T-cell (primary cell): ENCODE measurements around the gene MZF1. TPM values are rescaled to one million over a fixed set of nuclear protein-coding genes. Genes with fewer than 3 reads are reported as not detected.

ENCODE experiments used
- ATAC-seq, 4 experiments: fragments of 200-7000 bp in 3 of 4; fragments of 150-1000 bp in 1 of 4; cut with Tn5 transposase; replicated peaks in 1 of 4; 1 replicate in 3 of 4; 2 replicates in 1 of 4; pipeline ENCODE4 v1.10.0; 2021; ENCODE audit warnings: moderate library complexity in 3 of 4, mild to moderate bottlenecking in 2 of 4, moderate number of reproducible peaks in 1 of 4
- CTCF ChIA-PET, 2 donors: fragments of 300-600 bp; sonication (Branson Sonifier 250); formaldehyde crosslinking; loops; one replicate each; lab custom pipeline; 2022; ENCODE audit warnings: antibody characterized with exemption in 2 of 2; lab: Charles Lee
- POLR2A ChIA-PET, 2 donors: fragments of 300-600 bp; sonication (Branson Sonifier 250); formaldehyde crosslinking; loops; one replicate each; lab custom pipeline; 2022; ENCODE audit warnings: antibody characterized with exemption in 2 of 2; lab: Charles Lee
- DNase-seq, 35 experiments: peaks; one replicate each; pipeline versions ENCODE4 v3.0.0 to v3.0.0-alpha.2; 2013 to 2023
- H3K27ac ChIP-seq: one replicate; pipeline ENCODE4 v1.5.1; 2013; ENCODE audit warnings: low read length
- H3K27me3 ChIP-seq, 2 experiments: replicated peaks in 1 of 2; 1 replicate in 1 of 2; 2 replicates in 1 of 2; pipeline versions ENCODE4 v1.6.1 to v1.7.0; 2013; ENCODE audit warnings: low read length in 1 of 2, mixed read lengths in 1 of 2; ENCODE audit not compliant: control insufficient read depth in 2 of 2, insufficient read depth in 2 of 2; ENCODE audit errors: extremely low read depth in 1 of 2
- H3K36me3 ChIP-seq, 2 donors: 1 replicate in 1 of 2; 2 replicates in 1 of 2; pipeline versions ENCODE4 v1.6.1 to v1.7.0; 2013; ENCODE audit warnings: low read length in 1 of 2; ENCODE audit not compliant: control insufficient read depth in 2 of 2, insufficient read depth in 1 of 2; ENCODE audit errors: extremely low read depth in 1 of 2
- H3K4me1 ChIP-seq, 2 experiments: 1 replicate in 1 of 2; 2 replicates in 1 of 2; pipeline versions ENCODE4 v1.6.1 to v1.7.0; 2013; ENCODE audit warnings: low read length in 2 of 2, mixed read lengths in 1 of 2; ENCODE audit not compliant: insufficient read depth in 2 of 2, control insufficient read depth in 1 of 2; ENCODE audit errors: extremely low read depth in 1 of 2
- H3K4me3 ChIP-seq, 2 donors: 1 replicate in 1 of 2; 2 replicates in 1 of 2; pipeline versions ENCODE4 v1.5.1 to v1.7.0; 2013; ENCODE audit warnings: mild to moderate bottlenecking in 2 of 2, low read length in 1 of 2, moderate library complexity in 1 of 2; ENCODE audit not compliant: control insufficient read depth in 1 of 2; ENCODE audit errors: extremely low read depth in 1 of 2
- H3K9me3 ChIP-seq: 2 replicates; pipeline ENCODE4 v1.7.0; 2013
- H3K27ac Mint-ChIP-seq, 2 donors: one replicate each; pipeline ENCODE4 v1.8.0; 2020 to 2021; ENCODE audit warnings: mild to moderate bottlenecking in 2 of 2, mixed read lengths in 2 of 2
- H3K27me3 Mint-ChIP-seq, 2 donors: one replicate each; pipeline ENCODE4 v1.8.0; 2021 to 2022; ENCODE audit warnings: mixed read lengths in 2 of 2
- H3K36me3 Mint-ChIP-seq: one replicate; pipeline ENCODE4 v1.8.0; 2021; ENCODE audit warnings: mixed read lengths
- H3K4me1 Mint-ChIP-seq, 3 donors: one replicate each; pipeline ENCODE4 v1.8.0; 2020 to 2022; ENCODE audit warnings: mixed read lengths in 3 of 3, mild to moderate bottlenecking in 1 of 3
- H3K4me3 Mint-ChIP-seq, 3 donors: one replicate each; pipeline ENCODE4 v1.8.0; 2020 to 2022; ENCODE audit warnings: mild to moderate bottlenecking in 3 of 3, mixed read lengths in 3 of 3, moderate library complexity in 3 of 3
- H3K9me3 Mint-ChIP-seq, 3 donors: one replicate each; pipeline ENCODE4 v1.8.0; 2020 to 2022; ENCODE audit warnings: mixed read lengths in 3 of 3
- WGBS: methylation state at CpG from one replicate; pipeline ENCODE4 v1.1.5; 2013; ENCODE audit warnings: missing lambda C conversion rate; ENCODE audit not compliant: insufficient coverage; 5-methylcytosine and 5-hydroxymethylcytosine counted together
- total RNA-seq, 35 experiments: library from RNA in 6 of 35; stranded (reverse) in 6 of 35; fragments of 120-200 nt in 1 of 35; gene quantifications; one replicate each; pipeline versions ENCODE4 v1.2.1 to v1.2.4 and lab custom pipeline; 2013 to 2026

Gene MZF1
- total RNA-seq, 5 donors from 2014 or later (not counting 1 experiment from before 2014, with no cell fraction given) = 37.0 to 59.3 (median 47.2) TPM

DNA sequence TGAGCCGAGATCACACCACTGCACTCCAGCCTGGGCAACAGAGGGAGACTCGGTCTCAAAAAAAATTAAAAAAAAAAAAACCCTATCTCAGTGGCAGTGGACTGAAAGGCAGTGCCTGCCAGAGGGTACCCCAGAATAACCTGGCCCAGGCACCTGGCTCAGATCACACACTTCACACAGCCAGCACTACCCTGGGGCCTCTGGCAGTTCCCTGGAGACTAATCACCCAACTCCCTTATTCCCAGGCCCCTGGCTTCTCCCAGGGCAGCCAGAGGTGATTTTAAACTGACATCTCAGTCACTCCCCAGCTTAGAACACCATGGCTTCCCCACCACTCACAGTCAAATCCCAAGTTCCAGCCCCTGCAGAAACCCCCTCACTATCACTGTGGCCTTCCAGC lies 57.9 kb downstream of the MZF1 start:
- H3K27me3 Mint-ChIP-seq = no peaks in the 10 kb centered on the region
- ATAC-seq = no peak
- peaks cover 36 to 53% (median 47%) of the 10 kb centered on the region in 3 donors for H3K4me1 Mint-ChIP-seq
- ChIA-PET POLR2A (no interaction called here), CTCF (no interaction called here)
- peaks cover 8% of the 10 kb centered on the region for H3K36me3 Mint-ChIP-seq
- WGBS = 83% methylated on average over 1 of the region's 2 CpGs
- no peak for DNase-seq
- H3K36me3 ChIP-seq = peaks cover 0 to 16% of the 10 kb centered on the region in 2 donors
- no peak overlapping the region for H3K4me3 ChIP-seq
- H3K9me3 Mint-ChIP-seq = peaks cover 0 to under 1% (median 0%) of the 10 kb centered on the region in 3 donors
- H3K27ac Mint-ChIP-seq = peak overlapping the region; percentile 55 to 66
- peaks cover 17 to 55% of the 10 kb centered on the region in 2 experiments for H3K4me1 ChIP-seq
- no peaks in the 10 kb centered on the region for H3K27me3 ChIP-seq
- H3K27ac ChIP-seq = no peak overlapping the region
- peak overlapping the region; percentile 39 to 73 (median 55) for H3K4me3 Mint-ChIP-seq
- no peaks in the 10 kb centered on the region for H3K9me3 ChIP-seq

DNA sequence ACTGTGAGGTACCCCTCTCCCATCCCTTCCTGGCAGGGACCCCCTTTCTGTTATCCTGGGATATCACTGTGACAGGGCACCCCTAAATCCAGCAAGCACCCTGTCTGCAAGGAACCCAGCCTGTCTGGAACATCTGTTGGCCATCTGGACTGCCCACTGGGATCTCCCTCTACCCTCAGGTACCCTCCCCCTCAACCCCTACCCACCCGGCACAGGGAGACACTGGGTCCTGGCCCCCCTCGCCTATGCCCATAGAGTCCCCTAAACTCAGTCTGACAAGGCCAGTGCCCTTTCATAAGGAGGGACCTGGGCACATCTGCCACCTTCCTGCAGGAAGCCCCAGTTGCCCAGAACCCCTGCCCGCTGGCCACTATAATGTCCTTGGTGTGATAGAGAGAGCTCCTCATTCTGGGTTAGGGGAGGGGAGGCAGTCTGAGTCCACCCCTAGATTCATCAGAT lies 58.5 kb downstream of the MZF1 start:
- H3K27me3 ChIP-seq = no peaks in the 10 kb centered on the region
- Mint-ChIP-seq H3K27me3 (no peaks in the 10 kb centered on the region), H3K9me3 (no peaks in the 10 kb centered on the region), H3K27ac (peak overlapping the region; percentile 46 to 64), H3K36me3 (peaks cover 8% of the 10 kb centered on the region), H3K4me1 (peaks cover 30 to 46% (median 40%) of the 10 kb centered on the region in 3 donors), H3K4me3 (peak overlapping the region; percentile 50 to 80 (median 73))
- peaks cover 0 to 16% of the 10 kb centered on the region in 2 donors for H3K36me3 ChIP-seq
- no peak for DNase-seq
- peak overlapping the region; percentile 34 to 58 for H3K4me3 ChIP-seq
- 50% methylated on average over 2 of the region's 3 CpGs for WGBS
- peaks cover 15 to 48% of the 10 kb centered on the region in 2 experiments for H3K4me1 ChIP-seq
- ATAC-seq = no peak
- CTCF ChIA-PET = interaction anchor here (0.6 to 1.6 kb wide), 10 partner anchors 12 to 152 kb away, joined by 3 to 8 read pairs (median 4); partner anchors contain the start of genes TRIM28 (in 1 of the 2) and ZNF497 (in 1 of the 2)
- POLR2A ChIA-PET = no interaction called here
- H3K27ac ChIP-seq = peak overlapping the region; percentile 34
- no peaks in the 10 kb centered on the region for H3K9me3 ChIP-seq

DNA sequence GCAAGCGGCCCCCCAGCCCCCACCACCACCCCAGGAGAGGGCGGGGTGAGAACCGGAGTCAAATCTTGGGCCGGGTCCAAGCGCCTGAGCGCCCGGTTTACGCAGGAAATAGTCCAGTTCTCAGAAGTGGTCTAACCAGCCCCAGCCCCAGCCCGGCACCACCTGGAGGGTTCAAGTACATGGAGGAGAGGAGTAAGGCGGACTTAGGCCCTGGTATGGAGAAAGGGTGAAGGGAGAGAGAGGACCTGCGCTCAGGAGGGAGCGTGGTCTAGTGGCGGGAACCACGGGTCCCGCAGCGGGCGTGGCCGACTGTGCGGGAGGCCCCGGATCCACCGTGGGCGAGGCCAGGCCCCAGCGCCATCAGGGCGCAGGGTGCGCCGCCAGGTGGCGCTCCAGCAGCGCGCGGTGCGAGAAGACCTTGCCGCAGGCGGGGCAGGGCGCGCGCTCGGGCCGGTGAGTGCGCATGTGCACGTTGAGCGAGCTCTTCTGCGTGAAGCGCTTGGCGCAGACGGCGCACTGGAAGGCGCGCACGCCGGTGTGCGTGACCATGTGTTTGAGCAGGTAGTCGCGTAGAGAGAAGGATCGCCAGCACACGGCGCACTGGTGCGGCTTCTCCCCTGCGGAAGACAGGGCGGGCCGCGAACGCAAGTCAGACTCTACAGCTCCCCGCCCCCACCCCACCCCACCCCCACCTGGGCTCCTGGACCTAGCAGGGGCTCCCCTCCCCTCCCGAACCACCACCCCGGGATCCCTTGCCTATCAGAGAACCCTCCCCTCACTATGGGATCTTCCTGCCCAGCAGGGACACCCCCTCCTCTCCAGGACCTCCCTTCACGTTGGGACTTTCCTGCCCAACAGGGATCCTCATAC lies 59.2 kb downstream of the MZF1 start:
- Mint-ChIP-seq H3K27ac (peak overlapping the region; percentile 74 to 79), H3K4me3 (peak overlapping the region; percentile 70 to 80 (median 73)), H3K36me3 (peaks cover 8% of the 10 kb centered on the region), H3K27me3 (no peaks in the 10 kb centered on the region), H3K4me1 (peaks cover 27 to 40% (median 34%) of the 10 kb centered on the region in 3 donors), H3K9me3 (no peaks in the 10 kb centered on the region)
- peak; percentile 86 to 98 (median 94) for DNase-seq
- H3K27ac ChIP-seq = peak overlapping the region; percentile 70
- peak; percentile 86 to 94 (median 90) for ATAC-seq
- ChIA-PET POLR2A (no interaction called here), CTCF (interaction anchor here (0.6 to 1.6 kb wide), 12 partner anchors 13 to 151 kb away, joined by 3 to 8 read pairs (median 4); partner anchors contain the start of genes TRIM28 (in 1 of the 2), ZNF132 (in 1 of the 2) and ZNF497 (in 1 of the 2))
- H3K4me3 ChIP-seq = peak overlapping the region; percentile 34 to 58
- H3K36me3 ChIP-seq = peaks cover 0 to 16% of the 10 kb centered on the region in 2 donors
- no peaks in the 10 kb centered on the region for H3K27me3 ChIP-seq
- H3K9me3 ChIP-seq = no peaks in the 10 kb centered on the region
- peaks cover 15 to 43% of the 10 kb centered on the region in 2 experiments for H3K4me1 ChIP-seq
- 8% methylated on average over 50 of the region's 66 CpGs for WGBS

DNA sequence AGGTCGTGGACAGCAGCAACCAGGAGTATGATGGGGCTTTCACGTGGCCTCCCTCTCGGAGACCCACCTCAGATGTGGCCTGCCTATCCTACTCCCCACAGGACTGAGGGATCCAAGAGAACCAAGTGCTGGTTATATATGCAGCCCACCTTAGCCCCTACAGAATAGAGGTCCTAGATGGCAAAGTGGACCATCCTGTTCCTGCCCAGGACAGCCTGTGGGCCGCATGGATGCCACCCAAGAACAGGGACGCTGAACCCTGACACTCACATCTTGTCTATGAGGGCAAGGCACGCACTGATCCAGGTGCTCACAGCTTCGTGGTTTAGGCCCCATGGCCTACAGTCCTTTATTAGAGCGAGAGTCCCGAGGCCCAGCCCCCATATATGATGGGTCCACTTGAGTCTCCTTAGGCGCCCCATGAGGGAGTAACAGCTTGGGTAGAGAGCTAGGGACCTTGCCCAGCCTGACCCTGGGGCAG lies 59.9 kb downstream of the MZF1 start:
- Mint-ChIP-seq H3K27me3 (no peaks in the 10 kb centered on the region), H3K4me3 (peak overlapping the region in 2 of 3 donors; percentile 60 to 73), H3K36me3 (peaks cover 8% of the 10 kb centered on the region), H3K27ac (no peak overlapping the region), H3K9me3 (no peaks in the 10 kb centered on the region), H3K4me1 (peaks cover 20 to 33% (median 28%) of the 10 kb centered on the region in 3 donors)
- ATAC-seq (peak in 2 of 4 experiments; percentile 3 to 6), DNase-seq (no peak)
- Histone ChIP-seq H3K36me3 (peaks cover 0 to 16% of the 10 kb centered on the region in 2 donors), H3K4me1 (peaks cover 9 to 37% of the 10 kb centered on the region in 2 experiments), H3K9me3 (no peaks in the 10 kb centered on the region), H3K27ac (peak overlapping the region; percentile 70), H3K27me3 (no peaks in the 10 kb centered on the region), H3K4me3 (no peak overlapping the region)
- ChIA-PET POLR2A (no interaction called here), CTCF (interaction anchor here (0.6 to 1.6 kb wide), 7 partner anchors 14 to 151 kb away, joined by 3 to 8 read pairs (median 4); partner anchors contain the start of genes TRIM28 (in 1 of the 2), ZNF132 (in 1 of the 2) and ZNF497 (in 1 of the 2))
- 88% methylated on average over 4 of the region's 10 CpGs for WGBS

Other genes starting within 250 kb of the MZF1 start
- gene ZSCAN22, start 246.3 kb downstream of the MZF1 start, total RNA-seq = 1 to 10 TPM; 1.9 to 6.9 (median 6.2) TPM
- gene A1BG, start 219.8 kb downstream of the MZF1 start, total RNA-seq = 10 to 100 TPM; 15.4 to 31.1 (median 19.3) TPM
- 1 to 10 TPM in 4 of 5 donors, under 1 TPM in 1; 0.98 to 3.4 (median 2.2) TPM for gene ZNF497, start 210.6 kb downstream of the MZF1 start, total RNA-seq
- gene ZNF837, start 192.3 kb downstream of the MZF1 start, total RNA-seq = 1 to 10 TPM; 1.7 to 6.0 (median 5.0) TPM
- gene RPS5, start 186.1 kb downstream of the MZF1 start, total RNA-seq = 1,000 to 10,000 TPM; 1,332 to 1,813 (median 1,414) TPM
- 1 to 10 TPM in 1 of 5 donors, under 1 TPM in 3, not detected in 1; 0.44 to 1.9 (median 0.51) TPM for gene RNF225, start 177.7 kb downstream of the MZF1 start, total RNA-seq
- 10 to 100 TPM in 2 of 5 donors, 1 to 10 TPM in 3; 4.3 to 13.3 (median 9.4) TPM for gene ZNF584, start 164.7 kb downstream of the MZF1 start, total RNA-seq
- gene ZNF132, start 133.2 kb downstream of the MZF1 start, total RNA-seq = 1 to 10 TPM; 1.4 to 8.5 (median 4.9) TPM
- 10 to 100 TPM in 4 of 5 donors, 1 to 10 TPM in 1; 9.5 to 17.2 (median 15.7) TPM for gene ZNF324B, start 121.7 kb downstream of the MZF1 start, total RNA-seq
- 10 to 100 TPM; 17.9 to 33.2 (median 28.2) TPM for gene ZNF324, start 106.3 kb downstream of the MZF1 start, total RNA-seq
- 10 to 100 TPM; 12.0 to 20.5 (median 18.9) TPM for gene ZNF446, start 97.0 kb downstream of the MZF1 start, total RNA-seq
- gene SLC27A5, start 61.3 kb downstream of the MZF1 start, total RNA-seq = 10 to 100 TPM in 4 of 5 donors, 1 to 10 TPM in 1; 8.4 to 18.3 (median 14.6) TPM
- 10 to 100 TPM in 4 of 5 donors, 1 to 10 TPM in 1; 8.3 to 27.8 (median 24.5) TPM for gene ZBTB45, start 53.5 kb downstream of the MZF1 start, total RNA-seq
- gene TRIM28, start 29.3 kb downstream of the MZF1 start, total RNA-seq = 100 to 1,000 TPM; 374 to 574 (median 403) TPM
- gene CHMP2A, start 18.2 kb downstream of the MZF1 start, total RNA-seq = 10 to 100 TPM; 61.5 to 82.9 (median 79.3) TPM
- 10 to 100 TPM; 35.6 to 53.5 (median 48.6) TPM for gene UBE2M, start 14.7 kb downstream of the MZF1 start, total RNA-seq